NCI-H2171 (cell line): ENCODE results near the gene PPP1R27.

Source experiments
- DNase-seq: peaks from one replicate; lab custom pipeline; 2025; lab: John Stamatoyannopoulos, UW

The PPP1R27 gene, protein sequence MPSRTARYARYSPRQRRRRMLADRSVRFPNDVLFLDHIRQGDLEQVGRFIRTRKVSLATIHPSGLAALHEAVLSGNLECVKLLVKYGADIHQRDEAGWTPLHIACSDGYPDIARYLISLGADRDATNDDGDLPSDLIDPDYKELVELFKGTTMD

DNA sequence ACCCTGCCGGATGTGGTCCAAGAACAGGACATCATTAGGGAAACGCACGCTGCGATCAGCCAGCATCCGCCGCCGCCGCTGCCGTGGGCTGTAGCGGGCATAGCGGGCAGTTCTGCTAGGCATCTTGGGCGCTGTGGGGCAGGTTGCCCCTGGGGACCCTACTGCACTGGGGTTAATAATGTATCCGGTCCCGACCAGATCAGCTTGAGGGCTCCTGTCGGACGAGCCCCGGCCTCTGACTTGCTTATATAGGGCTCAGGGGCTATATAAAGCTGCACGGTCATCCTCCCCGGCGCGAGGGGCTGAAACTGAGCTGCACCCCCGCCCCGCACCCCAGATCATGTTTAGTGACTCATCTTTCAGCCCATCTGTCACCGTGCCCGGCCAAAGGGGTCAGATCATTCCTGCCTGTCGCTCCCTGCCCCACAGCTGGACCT is at the start of gene PPP1R27:
TSS of gene PPP1R27 (minus strand) at position 220 of the 437 bp plus-strand sequence. CDS start at position 123, 97 bp downstream.
- no peak for DNase-seq

DNA sequence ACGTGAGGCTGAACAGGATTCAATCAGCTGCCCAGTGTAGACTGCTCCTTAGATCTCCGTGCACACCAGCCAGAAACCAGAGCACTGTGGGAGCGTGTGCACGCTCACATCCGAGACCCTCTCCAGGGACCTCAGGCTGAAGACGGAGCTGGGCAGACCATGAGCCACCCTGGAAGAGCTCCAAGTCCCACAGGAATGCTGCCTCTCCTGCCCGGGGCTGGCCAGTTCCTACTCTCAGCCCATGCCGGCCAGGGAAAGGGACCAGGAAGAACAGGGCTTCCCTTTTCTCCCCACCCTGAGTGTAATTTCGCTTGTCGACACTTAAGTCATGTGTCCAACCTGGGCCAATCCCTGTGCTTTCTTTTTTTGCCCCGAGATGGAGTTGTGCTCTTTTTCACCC is 49.7 kb upstream of the PPP1R27 start:
- no peak for DNase-seq

DNA sequence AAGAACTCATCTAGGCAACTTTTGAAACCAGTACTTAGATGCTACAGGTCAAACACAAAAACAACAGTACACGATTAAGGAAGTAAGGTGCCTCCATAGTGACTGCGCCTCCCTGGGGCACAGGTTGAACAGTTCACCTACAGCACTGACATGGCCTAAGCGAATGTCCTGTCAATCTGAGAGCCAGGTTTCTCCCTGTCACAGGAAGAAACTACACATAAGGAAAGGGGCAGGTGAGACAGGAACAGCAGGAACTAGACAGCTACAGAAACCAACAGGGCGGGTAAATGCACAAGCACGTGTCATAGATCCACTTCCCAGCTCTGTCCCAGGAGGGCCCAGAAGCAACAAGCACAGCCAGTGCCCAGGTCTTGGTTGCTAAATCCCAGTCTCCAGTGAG is 44.3 kb upstream of the PPP1R27 start:
- no peak for DNase-seq

DNA sequence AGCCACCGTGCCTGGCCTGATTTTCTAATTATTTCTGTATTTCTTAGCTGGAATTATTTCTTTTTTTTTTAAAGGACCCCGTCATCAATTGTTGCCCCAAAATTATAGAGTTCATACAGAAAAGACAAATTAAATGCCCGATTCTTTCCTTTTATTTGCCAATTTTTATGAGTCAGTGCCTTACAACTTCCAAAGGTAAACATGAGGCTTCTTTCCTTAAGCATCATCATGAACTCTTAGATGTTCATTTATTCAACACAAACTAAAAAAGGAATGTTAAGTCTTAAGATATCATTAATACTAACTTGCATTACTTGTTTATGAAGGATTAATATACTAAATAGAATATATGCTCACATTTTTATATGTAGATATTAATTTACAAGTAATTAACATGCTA is 43.4 kb upstream of the PPP1R27 start:
- no peak for DNase-seq

DNA sequence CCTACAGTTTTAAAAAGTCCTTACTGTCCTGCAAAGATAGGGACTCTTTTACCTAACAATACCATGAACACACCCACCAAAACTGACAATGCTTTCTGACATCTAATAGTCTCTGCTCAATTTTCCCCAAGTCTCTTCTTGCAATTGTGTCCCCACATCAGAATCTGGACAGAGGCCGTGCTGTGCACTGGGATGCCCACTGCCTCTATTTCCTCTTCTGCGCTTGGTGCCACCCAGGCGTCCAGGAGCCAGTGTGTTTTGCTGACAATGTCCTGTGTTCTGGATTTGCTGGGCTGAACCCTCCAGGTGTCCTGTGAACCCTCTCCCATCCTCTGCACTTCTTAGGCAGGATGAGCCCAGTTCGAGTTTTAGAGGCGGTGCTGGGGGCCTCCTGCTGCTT is 42.7 kb upstream of the PPP1R27 start:
- DNase-seq = no peak

DNA sequence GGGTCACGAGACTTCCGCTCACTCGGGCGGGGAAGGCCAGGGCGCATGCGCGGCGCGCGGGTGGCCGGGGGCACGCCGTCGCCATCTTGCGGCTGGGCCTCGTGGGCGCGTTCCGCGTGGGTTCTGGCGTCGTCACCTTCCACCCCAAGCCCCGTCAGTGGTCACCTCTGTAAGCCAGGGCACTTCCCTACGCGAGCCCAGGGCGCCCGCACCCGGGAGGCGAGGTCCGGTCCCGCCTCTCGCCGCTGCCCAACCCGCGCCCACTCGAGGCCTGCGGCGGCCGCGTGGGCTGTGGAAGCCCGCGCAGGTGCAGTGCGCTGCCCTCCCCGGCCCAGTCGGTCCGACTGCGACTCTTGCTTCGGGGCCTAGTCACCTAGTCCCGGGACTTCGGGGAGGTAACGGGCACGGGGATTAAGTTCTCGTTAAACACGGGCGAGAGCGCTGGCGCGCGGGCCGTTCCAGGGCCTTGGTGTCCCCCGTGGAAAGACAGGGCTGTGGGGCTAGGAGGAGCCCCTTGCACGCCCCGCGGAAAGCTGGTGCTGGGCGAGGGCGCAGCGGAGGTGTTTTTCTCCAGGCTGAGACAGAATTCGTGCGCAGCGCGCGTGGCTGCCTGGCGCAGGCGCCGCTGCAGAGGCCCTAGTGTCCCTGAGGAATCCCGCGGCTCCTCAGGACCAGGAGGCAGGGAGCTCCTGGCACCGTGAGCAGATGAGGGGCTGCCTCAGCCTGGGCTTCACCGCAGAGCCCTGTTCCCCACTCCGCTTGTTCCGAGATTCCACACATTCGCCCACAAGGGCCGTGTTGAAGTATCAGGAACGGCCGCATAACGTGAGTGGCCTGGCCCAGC is 36.8 kb upstream of the PPP1R27 start:
- DNase-seq = peak; percentile 91

DNA sequence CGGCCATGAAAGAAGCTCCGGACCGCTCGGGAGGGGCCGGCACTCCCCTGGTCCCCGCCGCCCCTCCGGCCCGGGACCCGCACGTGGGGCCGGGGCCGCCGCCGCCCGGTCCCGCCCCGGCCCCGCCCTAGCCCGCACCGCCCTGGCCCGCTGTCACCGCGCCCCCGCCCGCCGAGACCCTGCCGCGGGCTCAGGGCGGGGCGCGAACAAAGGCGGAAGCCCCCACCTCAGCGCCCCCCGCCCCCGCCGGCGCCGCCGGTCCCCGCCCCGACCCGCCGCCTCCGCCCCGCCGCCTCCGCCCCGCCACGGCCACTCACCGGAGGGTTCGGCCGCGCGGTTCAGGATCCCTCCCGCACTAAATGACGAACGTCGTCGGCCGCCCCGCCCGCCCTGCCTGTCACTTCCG is 36.1 kb upstream of the PPP1R27 start, which contains the start of gene ARHGDIA:
TSS of gene ARHGDIA (minus strand) at position 357 of the 406 bp plus-strand sequence. CDS start 1,407 bp downstream, outside the sequence.
- DNase-seq = no peak

DNA sequence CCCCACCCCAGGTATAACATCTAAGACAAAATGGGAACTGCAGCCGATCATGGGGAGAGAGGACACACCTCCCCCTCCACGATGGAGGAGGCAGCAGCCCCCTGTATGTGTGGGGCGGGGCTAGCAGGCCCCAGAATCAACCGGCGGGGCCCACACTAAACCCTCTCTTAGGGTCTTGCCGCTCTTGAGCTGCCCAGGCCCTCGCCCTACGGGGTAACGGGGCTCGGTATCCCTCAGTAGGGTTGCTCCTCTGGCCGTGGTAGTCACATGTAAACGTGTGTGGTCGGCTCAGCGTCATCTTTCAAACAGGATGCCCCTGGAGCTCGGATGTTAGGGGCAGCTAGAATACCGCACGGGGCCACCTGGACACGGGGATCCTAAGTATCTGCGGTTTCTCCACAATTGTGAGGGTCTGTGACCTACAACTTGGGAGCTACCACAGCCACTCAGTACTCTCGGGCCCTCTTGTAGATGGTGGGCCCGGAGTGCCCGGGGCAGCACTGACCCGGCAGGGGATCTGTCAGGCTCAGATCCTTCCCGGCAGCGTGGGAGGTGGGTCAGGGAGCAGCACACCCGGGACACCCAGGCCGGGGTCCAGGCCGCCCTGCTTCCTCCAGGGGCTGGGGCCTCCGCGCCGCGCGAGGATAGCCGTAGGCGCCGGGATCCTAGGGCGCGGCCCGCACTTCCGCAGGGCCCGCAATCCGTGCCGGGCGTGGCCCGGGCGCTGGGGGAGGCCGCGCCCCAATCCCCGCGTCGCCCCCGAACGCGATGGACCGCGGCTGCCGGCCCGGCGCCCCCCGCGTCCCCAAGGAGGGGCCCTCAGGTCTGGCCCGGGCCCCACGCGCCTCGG is 35.5 kb upstream of the PPP1R27 start:
- no peak for DNase-seq

DNA sequence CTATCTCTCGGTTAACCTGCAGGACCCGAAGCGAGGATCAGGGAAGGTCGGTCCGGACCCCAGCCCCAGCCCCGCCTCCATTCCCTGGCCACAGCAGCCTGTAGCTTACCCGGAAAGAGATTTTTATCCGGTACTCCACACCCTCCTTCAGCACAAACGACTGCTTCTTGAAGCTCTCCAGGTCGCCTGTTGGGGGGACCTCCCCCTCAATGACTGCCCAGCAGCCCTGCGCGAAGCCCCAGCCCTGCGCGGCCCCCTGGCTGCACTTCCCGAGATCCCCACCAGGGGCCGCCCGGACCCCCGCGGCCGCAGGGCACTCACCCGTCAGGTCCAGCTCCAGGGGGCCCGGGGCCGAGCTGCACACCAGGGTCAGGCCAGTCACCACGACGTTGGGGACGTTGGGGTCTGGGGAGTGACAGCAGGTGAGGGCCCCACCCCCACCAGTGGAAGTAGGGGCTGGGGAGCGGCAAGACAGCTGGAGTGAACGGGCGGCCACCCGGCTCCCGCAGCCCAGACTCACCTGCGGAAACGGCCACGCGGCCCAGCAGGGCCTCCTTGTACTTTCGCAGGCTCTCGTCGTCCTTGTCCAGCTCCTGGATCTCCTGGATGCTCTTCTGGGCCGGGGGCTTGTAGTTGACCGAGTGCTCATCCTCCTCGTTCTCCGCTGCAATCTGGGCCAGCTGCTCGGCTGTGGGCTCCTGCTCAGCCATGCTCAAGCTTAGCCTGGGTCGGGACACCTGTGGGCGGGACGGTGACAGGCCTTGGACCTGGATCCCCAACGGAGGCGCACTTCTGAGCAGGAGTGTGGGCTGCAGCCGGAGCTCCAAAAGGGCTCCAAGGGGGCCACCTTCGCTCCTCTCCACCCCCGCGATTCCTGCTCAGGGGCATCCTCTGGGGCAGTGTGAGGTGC is 34.6 kb upstream of the PPP1R27 start:
- DNase-seq = no peak

DNA sequence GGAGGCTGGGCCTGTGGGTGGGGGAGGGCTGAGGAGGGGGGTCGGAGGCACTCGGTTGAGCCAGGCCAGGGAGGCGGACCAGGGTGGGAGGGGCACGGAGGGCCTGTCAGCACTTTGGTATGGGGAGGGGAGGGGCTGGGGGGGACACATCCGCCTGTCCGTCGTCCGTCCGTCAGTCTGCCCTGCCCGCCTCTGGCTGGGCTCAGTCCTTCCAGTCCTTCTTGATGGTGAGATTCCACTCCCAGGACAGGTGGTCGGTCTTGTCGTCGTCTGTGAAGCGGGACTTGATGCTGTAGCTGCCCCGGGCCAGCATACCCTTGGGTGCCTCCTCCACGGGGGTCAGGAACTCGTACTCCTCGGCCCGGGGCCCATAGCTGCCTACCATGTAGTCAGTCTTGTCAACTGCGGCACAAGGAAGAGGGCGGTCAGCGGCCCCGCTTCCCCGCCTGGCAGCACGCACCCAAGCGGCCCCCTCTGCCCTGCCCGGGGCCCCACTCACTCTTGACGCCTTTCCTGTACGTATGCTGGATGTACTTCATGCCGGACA is 33.9 kb upstream of the PPP1R27 start:
- DNase-seq = no peak

DNA sequence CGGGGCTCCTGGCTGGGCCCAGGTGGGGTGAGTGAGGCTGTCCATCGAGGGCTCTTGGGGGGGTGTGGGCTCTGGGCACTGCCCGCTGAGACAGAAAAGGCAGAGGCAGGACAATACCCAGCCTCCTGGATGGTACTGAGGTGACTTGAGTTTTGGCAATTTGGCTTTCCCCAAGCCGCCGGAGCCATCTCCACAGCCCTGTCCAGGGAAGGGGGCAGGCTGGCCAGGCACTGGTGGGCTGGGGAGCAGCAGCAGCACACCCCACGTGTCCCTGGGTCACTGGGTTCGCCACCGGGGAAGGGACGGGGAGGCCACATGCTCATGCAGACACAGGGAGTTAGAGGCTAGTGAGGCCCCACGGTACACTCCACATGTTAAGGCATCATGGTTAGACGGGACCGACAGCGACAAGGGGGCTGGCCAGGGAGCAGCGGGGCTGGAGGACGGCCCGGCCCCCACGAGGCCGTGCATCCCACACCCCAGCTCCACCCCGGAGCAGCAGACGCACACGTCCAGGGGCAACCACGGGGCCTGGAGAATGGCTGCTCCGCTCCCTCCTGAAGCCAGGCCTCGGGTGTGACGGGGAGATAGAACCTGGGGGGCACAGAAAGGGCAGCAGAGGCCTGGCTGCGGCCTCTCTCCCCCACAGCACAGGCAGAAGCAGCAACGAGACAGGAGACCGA is 33.3 kb upstream of the PPP1R27 start:
- DNase-seq = no peak

DNA sequence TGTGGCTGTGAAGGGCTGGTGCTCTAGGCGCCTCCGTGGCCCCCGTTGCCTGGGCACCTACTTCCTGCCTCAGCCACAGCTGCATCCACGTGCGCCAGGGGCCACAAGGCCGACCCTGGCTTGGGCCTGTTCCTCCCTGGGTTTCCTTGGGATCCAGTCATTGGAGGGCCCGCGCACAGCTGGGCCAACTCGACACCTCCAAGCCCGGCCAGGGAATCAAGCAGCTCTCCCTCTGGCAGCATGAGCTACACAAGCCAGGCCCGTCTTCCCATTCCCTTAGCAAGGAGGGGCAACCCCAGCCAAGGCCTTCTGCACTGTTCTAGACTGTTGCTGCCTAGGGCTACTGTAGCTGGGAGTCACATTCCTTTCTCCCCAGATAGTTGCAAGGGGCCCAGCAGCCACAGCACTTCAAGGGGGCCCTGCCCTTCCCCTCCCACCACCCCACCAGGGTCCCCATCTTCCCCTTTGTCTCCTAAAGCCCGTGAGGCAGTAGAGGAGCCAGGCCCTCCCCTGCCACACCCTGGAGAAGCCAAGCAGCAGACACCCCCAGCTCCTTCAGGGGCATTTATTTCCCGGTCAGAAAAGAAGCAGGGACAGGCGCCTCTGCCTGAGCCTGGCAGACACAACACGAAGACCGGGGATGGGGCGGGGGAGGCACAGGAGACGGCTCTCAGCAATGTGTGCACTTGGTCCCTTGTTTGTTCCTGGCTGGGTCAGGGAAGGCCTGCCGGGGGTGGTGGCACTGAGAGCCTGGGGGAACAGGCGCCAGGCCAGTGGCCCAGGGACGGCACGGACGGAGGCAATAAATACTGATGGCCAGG is 32.5 kb upstream of the PPP1R27 start:
- no peak for DNase-seq

DNA sequence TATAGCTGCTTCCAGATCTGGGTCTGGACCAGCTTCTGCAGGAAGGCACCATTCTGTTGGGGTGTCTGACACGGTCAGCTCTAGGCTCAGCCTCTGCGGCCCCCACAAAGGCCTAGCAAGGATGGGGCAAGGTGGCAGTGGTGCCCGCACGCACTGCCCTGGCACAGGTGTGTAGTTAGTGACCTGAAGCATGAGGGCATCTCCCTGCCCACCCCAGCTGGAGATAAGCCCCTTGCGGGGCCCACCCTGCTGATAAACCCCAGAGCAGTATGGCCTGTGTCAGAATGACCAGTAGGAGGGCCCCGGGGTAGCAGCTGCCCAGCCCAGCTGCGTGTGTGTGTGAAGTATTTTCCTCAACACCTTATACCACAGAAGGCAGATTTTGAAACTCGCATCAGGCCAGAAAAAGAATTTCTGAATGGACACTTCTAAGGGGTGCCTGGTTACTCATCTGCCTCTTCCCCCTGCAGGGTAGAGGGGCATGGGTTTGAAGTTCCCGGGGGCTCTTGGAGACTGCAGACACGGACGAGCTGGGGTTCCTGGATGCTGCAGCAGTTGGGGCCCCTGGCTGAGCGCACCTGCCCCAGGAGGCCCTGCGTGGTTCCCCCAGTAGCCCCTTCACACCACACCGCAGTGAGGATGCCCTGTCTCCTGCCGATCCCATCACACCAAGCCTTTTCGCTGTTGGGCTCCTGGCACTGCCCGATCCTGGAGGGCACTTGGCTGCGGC is 31.8 kb upstream of the PPP1R27 start:
- no peak for DNase-seq

DNA sequence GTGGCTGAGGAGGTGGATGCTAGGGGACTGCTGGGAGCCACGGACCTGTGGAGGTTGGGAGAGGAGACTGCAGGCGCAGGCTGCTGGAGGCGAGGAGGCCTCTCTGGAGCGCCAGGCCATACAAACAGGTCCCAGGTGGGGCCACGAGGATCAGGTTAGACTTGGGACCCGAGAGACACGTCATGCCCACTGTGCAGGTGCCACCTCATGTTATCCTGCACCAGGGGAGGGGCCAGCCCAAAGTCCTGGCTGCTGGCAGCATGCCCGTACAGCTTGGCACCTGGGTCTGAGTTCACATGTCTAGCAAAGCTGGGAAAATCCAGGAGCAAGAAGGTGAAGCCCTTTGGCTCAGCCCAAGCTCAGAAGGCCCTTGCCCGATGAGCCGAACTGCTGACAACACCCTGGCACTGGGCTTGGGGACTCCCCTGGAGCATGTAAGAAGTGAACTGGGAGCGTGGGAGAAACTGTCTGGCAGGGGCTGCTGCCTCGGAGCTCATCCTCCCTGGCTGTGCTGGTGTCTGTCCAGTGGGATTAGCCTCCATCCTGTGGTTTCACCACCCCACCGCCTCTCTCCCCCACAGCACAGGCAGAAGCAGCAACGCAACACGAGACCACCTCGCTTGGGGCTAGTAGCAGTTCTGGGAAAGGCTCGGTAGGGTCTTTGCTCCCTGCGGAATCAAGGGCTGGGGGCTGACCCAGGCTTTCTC is 31.0 kb upstream of the PPP1R27 start:
- no peak for DNase-seq

DNA sequence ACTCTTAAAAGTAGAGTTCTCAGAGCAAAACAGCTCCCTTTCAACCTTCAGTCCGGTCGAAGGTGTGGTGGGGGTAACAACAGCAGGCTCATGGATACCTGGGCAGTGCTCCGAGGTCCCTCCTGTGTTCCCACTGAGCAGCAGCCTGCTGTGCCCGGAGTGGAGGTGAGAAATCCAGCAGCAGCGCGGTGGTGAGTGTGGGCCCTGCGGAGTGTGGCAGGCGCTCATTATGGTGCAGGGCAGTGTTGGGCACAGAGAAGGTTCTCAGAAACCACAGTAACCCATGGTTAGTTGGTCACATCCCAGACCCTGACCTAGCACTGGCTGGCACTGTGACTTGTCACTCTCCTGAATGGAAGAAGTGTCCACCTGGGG is 30.5 kb upstream of the PPP1R27 start:
- no peak for DNase-seq

DNA sequence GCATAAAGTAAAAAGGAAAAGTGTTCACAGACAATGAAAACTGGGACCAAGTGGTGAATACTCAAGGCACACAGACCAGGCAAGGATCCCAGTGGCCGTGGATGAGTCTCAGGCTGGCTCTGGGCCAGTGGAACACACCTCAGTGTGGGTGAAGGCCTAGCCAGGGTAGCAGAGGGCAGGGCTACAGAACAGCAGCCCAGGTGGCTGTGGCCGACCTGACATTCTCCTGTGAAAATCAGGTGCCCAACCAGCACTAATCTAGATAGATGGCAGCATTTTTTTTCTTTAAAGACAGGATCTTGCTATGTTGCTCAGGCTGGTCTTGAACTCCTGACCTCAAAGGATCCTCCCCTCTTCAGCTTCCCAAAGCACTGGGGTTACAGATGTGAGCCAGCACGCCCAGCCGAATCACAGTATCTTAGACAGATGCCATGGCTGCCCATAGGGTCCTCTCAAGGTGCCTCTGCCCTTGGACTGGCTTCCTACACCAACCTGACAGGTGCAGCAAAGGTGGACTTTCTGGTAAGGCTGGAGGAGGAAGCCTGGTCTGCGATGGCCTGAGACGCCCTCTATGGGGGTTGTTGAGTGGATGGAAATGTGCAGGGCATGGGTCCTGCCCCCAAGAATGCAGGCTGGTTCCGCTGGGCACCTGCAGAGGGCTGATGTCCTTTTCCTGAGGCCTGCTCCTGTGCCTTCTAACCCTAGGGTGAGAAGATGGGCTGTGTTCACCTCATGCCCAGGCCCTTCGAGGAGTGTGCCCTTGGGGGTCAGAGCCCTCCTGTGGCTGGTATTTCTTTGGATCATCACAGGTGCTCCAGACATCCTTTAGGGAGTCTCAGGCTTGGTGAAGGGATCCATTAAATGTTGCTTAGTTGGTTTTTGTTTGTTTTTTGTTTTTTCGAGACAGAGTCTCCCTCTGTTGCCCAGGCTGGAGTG is 29.3 kb upstream of the PPP1R27 start:
- no peak for DNase-seq

DNA sequence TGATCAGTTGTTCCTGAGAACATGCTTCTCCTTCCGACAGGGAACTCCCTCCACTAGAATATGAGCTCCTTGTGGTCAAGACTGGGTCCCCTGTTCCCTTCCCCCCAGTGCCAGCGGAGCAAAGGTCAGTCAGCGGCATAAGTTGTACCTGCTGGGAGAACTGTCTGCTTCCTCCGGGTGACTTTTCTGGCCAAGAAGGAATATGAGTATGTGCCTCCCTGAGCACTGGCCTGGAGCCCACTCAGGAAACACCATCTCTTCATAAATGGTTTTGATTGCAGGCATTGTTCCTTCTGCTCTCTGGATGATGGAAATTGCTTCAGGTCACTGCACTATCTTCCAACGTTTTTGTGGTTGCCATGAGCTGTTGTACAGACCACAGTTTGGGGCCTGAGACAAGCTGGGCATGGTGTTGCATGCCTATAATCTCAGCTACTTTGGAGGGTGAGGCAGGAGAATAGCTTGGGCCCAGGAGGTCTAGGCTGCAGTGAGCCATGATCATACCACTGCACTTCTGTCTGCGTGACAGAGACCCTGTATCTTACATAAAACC is 28.3 kb upstream of the PPP1R27 start:
- no peak for DNase-seq
